Coronary artery (tissue), 2 donors: ENCODE data around the gene TFG.

Source experiments
- DNase-seq: peaks from one replicate; pipeline ENCODE4 v3.0.0-alpha.2; 2017; ENCODE audit warnings: low spot score
- H3K27ac ChIP-seq, 2 donors: fragments of 200-600 bp; sonication (generic); one replicate each; pipeline ENCODE4 v1.5.1; 2016 to 2019
- H3K4me3 ChIP-seq: fragments of 200-600 bp; sonication (generic); 2 replicates; pipeline ENCODE4 v1.5.1; 2016; ENCODE audit warnings: mild to moderate bottlenecking, moderate library complexity
- CTCF ChIP-seq: fragments of 200-600 bp; sonication (generic); IDR thresholded peaks from one replicate; pipeline ENCODE4 v1.5.1; 2019; ENCODE audit warnings: antibody characterized with exemption

The TFG gene

GRCh38 chr3:100776097-100776729 lies 66.9 kb downstream of the TFG start:
- H3K27ac ChIP-seq, result no peak overlapping the region
- H3K4me3 ChIP-seq, result no peak overlapping the region
- TF ChIP-seq CTCF, result no peak
- no peak for DNase-seq

- H3K27ac ChIP-seq, result no peak overlapping the region
- no peak overlapping the region for H3K4me3 ChIP-seq
- DNase-seq, result no peak
- TF ChIP-seq CTCF, result no peak
These were observed 67.5 kb downstream of the TFG start for GRCh38 chr3:100776746-100777145.

GRCh38 chr3:100777271-100777670 lies 68.0 kb downstream of the TFG start:
- DNase-seq, result no peak
- Histone ChIP-seq H3K27ac (no peak overlapping the region), H3K4me3 (no peak overlapping the region)
- TF ChIP-seq CTCF, result no peak

GRCh38 chr3:100779480-100779879 lies 70.2 kb downstream of the TFG start:
- H3K27ac ChIP-seq, result no peak overlapping the region
- no peak for TF ChIP-seq CTCF
- DNase-seq, result no peak
- H3K4me3 ChIP-seq, result no peak overlapping the region

- Histone ChIP-seq H3K27ac (no peak overlapping the region), H3K4me3 (no peak overlapping the region)
- TF ChIP-seq CTCF, result no peak
- no peak for DNase-seq
These were observed 70.9 kb downstream of the TFG start for GRCh38 chr3:100780071-100780622.

GRCh38 chr3:100781301-100781700 lies 72.0 kb downstream of the TFG start:
- Histone ChIP-seq H3K27ac (no peak overlapping the region), H3K4me3 (no peak overlapping the region)
- DNase-seq, result no peak
- TF ChIP-seq CTCF, result no peak

GRCh38 chr3:100782348-100782747 lies 73.1 kb downstream of the TFG start:
- TF ChIP-seq CTCF, result no peak
- DNase-seq, result no peak
- H3K4me3 ChIP-seq, result no peak overlapping the region
- no peak overlapping the region for H3K27ac ChIP-seq
